ENCODE measurements around the gene ADCY4.

DNA sequence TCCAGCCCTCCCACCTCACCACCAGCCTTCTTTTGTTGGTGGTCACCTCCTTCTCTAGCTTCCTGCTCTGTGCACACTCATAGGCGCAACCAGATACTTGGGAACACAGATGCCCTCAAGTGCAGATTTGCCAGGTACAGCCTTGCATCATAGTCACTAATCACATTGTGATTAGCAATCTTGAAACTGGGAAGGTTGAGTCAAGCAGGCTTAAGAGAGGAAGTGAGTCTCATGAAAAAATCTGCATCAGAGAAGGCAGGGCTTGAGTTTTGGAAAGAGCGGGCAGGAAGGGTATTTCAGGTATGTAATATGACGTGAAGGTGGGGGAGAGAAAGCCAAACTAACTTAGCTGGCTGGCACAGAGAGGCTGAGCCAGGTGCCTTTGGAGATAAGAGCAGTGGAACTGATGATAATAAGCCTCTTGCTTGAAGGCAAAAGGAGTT is 60.7 kb downstream of the ADCY4 start:
- TF ChIP-seq, protein P1, sequence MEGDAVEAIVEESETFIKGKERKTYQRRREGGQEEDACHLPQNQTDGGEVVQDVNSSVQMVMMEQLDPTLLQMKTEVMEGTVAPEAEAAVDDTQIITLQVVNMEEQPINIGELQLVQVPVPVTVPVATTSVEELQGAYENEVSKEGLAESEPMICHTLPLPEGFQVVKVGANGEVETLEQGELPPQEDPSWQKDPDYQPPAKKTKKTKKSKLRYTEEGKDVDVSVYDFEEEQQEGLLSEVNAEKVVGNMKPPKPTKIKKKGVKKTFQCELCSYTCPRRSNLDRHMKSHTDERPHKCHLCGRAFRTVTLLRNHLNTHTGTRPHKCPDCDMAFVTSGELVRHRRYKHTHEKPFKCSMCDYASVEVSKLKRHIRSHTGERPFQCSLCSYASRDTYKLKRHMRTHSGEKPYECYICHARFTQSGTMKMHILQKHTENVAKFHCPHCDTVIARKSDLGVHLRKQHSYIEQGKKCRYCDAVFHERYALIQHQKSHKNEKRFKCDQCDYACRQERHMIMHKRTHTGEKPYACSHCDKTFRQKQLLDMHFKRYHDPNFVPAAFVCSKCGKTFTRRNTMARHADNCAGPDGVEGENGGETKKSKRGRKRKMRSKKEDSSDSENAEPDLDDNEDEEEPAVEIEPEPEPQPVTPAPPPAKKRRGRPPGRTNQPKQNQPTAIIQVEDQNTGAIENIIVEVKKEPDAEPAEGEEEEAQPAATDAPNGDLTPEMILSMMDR (IDR thresholded peaks at IDR 0.05), result no peak
- no peak for TF ChIP-seq EZH2 (IDR thresholded peaks at IDR 0.05; ENCODE audit: borderline replicate concordance, insufficient read depth, low read depth, low read length, poor library complexity, severe bottlenecking)

Measured in B cell (primary cell).